GM12875 (cell line): ENCODE measurements around the gene RASA3.

Experiments used
- H3K4me3 ChIP-seq: one replicate; pipeline ENCODE4 v1.5.1; 2011; ENCODE audit warnings: low read depth, low read length, control low read depth
- CTCF ChIP-seq: IDR thresholded peaks from 2 replicates; pipeline ENCODE4 v1.5.1; 2011; ENCODE audit warnings: low read depth, mild to moderate bottlenecking, control low read depth, inconsistent platforms, low read length, moderate library complexity, borderline replicate concordance; ENCODE audit not compliant: insufficient read depth

Gene RASA3

DNA sequence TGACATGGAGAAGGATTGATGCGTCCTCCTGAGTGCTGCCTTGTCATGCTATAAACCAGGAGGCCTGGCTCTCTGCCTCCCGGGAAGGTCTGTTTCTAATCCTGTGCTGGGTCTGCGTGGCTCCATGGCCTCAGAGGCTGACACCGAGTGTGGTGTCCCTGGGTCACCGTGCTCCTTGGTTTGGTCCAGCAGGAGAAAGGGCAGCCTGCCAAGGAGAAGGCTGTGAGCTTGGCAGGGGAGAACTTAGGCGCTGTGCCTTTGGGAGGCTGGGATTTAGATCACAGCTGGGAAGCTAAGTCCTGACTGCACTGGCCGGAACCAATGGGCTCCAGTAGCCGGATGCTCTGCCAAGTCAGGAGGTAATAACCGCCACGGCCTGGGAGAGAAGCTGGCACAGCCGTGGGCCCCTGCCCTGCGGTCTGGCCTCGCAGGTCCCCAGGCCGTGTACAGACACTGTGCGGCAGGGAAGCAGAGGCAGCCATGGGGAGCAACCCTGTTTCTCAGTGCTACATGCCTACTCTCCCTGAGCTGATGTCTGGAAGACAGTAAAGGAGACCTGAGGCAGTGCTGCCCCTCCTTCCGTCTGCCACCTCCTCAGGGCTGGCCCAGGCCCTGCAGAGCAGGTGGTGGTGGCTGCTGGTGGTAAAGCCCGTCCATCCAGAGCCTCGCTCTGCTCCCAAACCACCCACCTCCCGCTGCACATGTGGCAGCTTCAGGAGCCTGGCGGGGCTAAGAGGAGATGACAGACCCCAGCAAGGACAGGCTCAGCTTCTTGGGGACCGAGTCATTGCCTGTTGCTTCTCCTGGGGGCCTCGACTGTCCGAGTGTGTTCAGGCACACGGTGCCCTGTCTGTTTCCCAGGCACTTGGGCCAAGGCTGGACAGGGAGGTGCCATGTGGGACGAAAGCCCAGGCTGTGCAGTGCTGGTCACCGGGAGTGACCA, 203.5 kb downstream of the RASA3 start:
- no peak for TF ChIP-seq CTCF

More for the DNA sequence above, 203.5 kb downstream of the RASA3 start:
- no peak overlapping the region for H3K4me3 ChIP-seq
